Measurements from ENCODE around the gene CYP39A1.

Gene CYP39A1

GRCh38 chr6:46590765-46591164 lies 61.9 kb downstream of the CYP39A1 start:
- no peak for DNase-seq (ENCODE audit: low read depth in 2 of 2)

GRCh38 chr6:46586906-46587305 lies 65.7 kb downstream of the CYP39A1 start:
- DNase-seq (ENCODE audit: low read depth in 2 of 2) = no peak

- DNase-seq (ENCODE audit: low read depth in 2 of 2) = no peak
Measured at GRCh38 chr6:46584586-46584985, 68.0 kb downstream of the CYP39A1 start.

GRCh38 chr6:46583721-46584120 lies 68.9 kb downstream of the CYP39A1 start:
- no peak for DNase-seq (ENCODE audit: low read depth in 2 of 2)

GRCh38 chr6:46583081-46583480 lies 69.5 kb downstream of the CYP39A1 start:
- no peak for DNase-seq (ENCODE audit: low read depth in 2 of 2)

- DNase-seq (ENCODE audit: low read depth in 2 of 2) = no peak
Measured at GRCh38 chr6:46581459-46582177, 71.0 kb downstream of the CYP39A1 start.

GRCh38 chr6:46575530-46575929 lies 77.1 kb downstream of the CYP39A1 start:
- DNase-seq (ENCODE audit: low read depth in 2 of 2) = no peak

GRCh38 chr6:46573140-46573539 lies 79.5 kb downstream of the CYP39A1 start:
- no peak for DNase-seq (ENCODE audit: low read depth in 2 of 2)

- no peak for DNase-seq (ENCODE audit: low read depth in 2 of 2)
Measured at GRCh38 chr6:46565531-46565930, 87.1 kb downstream of the CYP39A1 start.

- DNase-seq (ENCODE audit: low read depth in 2 of 2) = no peak
Measured at GRCh38 chr6:46563924-46564323, 88.7 kb downstream of the CYP39A1 start.

- no peak for DNase-seq (ENCODE audit: low read depth in 2 of 2)
Measured at GRCh38 chr6:46556053-46556452, 96.6 kb downstream of the CYP39A1 start.

GRCh38 chr6:46555129-46555528 lies 97.5 kb downstream of the CYP39A1 start:
- no peak for DNase-seq (ENCODE audit: low read depth in 2 of 2)

GRCh38 chr6:46549155-46549554 lies 103.5 kb downstream of the CYP39A1 start:
- no peak for DNase-seq (ENCODE audit: low read depth in 2 of 2)

- no peak for DNase-seq (ENCODE audit: low read depth in 2 of 2)
Measured at GRCh38 chr6:46541556-46541955, 111.1 kb downstream of the CYP39A1 start.

- DNase-seq (ENCODE audit: low read depth in 2 of 2) = no peak
Measured at GRCh38 chr6:46539866-46540265, 112.8 kb downstream of the CYP39A1 start.

- no peak for DNase-seq (ENCODE audit: low read depth in 2 of 2)
Measured at GRCh38 chr6:46538800-46539480, 113.7 kb downstream of the CYP39A1 start.

- DNase-seq (ENCODE audit: low read depth in 2 of 2) = no peak
Measured at GRCh38 chr6:46530896-46531295, 121.7 kb downstream of the CYP39A1 start.

- no peak for DNase-seq (ENCODE audit: low read depth in 2 of 2)
Measured at GRCh38 chr6:46528961-46529750, 123.5 kb downstream of the CYP39A1 start.

- DNase-seq (ENCODE audit: low read depth in 2 of 2) = no peak
Measured at GRCh38 chr6:46526607-46527006, 126.0 kb downstream of the CYP39A1 start.

- no peak for DNase-seq (ENCODE audit: low read depth in 2 of 2)
Measured at GRCh38 chr6:46525583-46525982, 127.0 kb downstream of the CYP39A1 start.

GRCh38 chr6:46521464-46521971 lies 131.1 kb downstream of the CYP39A1 start:
- no peak for DNase-seq (ENCODE audit: low read depth in 2 of 2)

GRCh38 chr6:46517202-46517601 lies 135.4 kb downstream of the CYP39A1 start:
- DNase-seq (ENCODE audit: low read depth in 2 of 2) = no peak
